Parathyroid adenoma (tissue), 2 donors: Measurements from ENCODE around the gene TDP1.

Experiments
- H2AFZ ChIP-seq: fragments of 300-600 bp; sonication (generic); one replicate; pipeline ENCODE4 v1.7.0; 2017; ENCODE audit warnings: antibody characterized with exemption, mild to moderate bottlenecking
- H3K27ac ChIP-seq: fragments of 300-600 bp; sonication (generic); one replicate; pipeline ENCODE4 v1.7.0; 2017
- H3K27me3 ChIP-seq: fragments of 300-600 bp; sonication (generic); one replicate; pipeline ENCODE4 v1.7.0; 2017; ENCODE audit warnings: low read length; ENCODE audit not compliant: control insufficient read depth, insufficient read depth
- H3K36me3 ChIP-seq: fragments of 300-600 bp; sonication (generic); one replicate; pipeline ENCODE4 v1.7.0; 2017; ENCODE audit warnings: low read length; ENCODE audit not compliant: control insufficient read depth, insufficient read depth
- H3K4me1 ChIP-seq: fragments of 300-600 bp; sonication (generic); one replicate; pipeline ENCODE4 v1.7.0; 2017; ENCODE audit warnings: control low read depth
- H3K4me2 ChIP-seq: fragments of 300-600 bp; sonication (generic); one replicate; pipeline ENCODE4 v1.7.0; 2017; ENCODE audit warnings: low read length
- H3K4me3 ChIP-seq: fragments of 300-600 bp; sonication (generic); one replicate; pipeline ENCODE4 v1.7.0; 2017; ENCODE audit warnings: low read depth, low read length
- H3K79me2 ChIP-seq: fragments of 300-600 bp; sonication (generic); one replicate; pipeline ENCODE4 v1.7.0; 2017; ENCODE audit warnings: control low read depth
- H3K9ac ChIP-seq: fragments of 300-600 bp; sonication (generic); one replicate; pipeline ENCODE4 v1.7.0; 2017; ENCODE audit warnings: mild to moderate bottlenecking
- H3K9me3 ChIP-seq: fragments of 300-600 bp; sonication (generic); one replicate; pipeline ENCODE4 v1.7.0; 2017; ENCODE audit warnings: low read length; ENCODE audit not compliant: control insufficient read depth
- TF ChIP-seq, protein P1 (sequence below): fragments of 300-600 bp; sonication (generic); IDR thresholded peaks from one replicate; pipeline ENCODE4 v1.7.0; 2017; ENCODE audit warnings: antibody characterized with exemption, mild to moderate bottlenecking
- donor health status: primary hyperparathyroidism.

TDP1 gene

DNA sequence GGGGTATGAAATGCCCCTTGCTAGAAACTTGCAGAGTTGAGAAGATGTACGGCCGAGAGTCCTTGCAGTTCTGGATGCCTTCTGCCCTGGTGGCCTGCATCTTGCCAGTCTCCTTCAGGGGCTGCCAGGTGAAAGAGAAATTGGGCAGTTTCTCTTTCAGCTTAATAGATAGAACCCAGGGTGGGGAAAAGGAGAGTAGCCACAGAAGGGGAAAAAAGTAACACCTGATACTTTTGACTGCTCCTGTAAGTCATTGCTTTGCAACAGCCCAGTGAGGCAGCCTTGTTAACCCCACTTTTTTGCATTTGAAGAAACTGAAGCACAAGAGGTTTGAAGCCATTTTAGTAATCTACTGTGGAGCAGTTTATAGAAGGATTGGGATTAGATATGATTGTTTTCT, 27.6 kb downstream of the TDP1 start:
- Histone ChIP-seq H3K4me3 (no peak overlapping the region), H3K36me3 (no peaks in the 10 kb centered on the region)

DNA sequence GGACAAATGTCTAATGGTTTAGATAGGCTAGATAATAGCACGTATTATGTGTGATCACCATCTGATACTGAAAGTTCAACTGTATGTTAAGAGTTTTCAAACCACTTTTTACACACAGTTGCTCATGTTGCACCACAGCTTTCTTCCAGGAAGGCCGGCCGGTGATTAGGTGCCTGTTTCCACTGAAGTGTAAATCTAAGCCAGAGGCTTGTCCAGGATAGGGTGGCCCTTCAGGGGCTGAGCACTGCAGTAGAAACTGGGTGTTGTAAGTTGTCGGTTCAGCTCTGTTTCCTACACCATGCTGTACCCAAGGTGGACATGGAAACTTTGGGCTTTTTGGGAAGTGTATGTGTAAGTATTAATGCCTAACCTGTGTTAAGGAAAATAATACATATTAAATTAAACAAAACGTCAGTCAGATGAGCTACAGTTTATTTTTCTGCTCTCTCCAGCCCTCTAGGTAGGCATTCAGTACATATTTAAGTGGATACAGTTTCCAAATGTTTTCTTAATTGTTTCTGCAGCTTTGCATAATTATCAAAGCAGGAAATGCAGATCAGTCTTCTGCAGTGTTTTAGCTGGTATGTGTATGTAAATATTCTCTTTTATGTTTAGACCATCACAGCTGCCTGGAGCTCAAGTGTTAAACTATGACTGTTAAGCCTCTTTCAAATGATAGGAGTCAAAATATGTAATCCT, 30.9 kb downstream of the TDP1 start:
- Histone ChIP-seq H3K79me2 (no peaks in the 10 kb centered on the region), H3K36me3 (no peaks in the 10 kb centered on the region), H3K4me2 (no peak overlapping the region), H3K9ac (no peak overlapping the region), H2AFZ (no peak overlapping the region), H3K9me3 (no peaks in the 10 kb centered on the region), H3K27ac (no peak overlapping the region), H3K27me3 (no peaks in the 10 kb centered on the region), H3K4me3 (no peak overlapping the region), H3K4me1 (no peaks in the 10 kb centered on the region)
- TF ChIP-seq, protein P1, sequence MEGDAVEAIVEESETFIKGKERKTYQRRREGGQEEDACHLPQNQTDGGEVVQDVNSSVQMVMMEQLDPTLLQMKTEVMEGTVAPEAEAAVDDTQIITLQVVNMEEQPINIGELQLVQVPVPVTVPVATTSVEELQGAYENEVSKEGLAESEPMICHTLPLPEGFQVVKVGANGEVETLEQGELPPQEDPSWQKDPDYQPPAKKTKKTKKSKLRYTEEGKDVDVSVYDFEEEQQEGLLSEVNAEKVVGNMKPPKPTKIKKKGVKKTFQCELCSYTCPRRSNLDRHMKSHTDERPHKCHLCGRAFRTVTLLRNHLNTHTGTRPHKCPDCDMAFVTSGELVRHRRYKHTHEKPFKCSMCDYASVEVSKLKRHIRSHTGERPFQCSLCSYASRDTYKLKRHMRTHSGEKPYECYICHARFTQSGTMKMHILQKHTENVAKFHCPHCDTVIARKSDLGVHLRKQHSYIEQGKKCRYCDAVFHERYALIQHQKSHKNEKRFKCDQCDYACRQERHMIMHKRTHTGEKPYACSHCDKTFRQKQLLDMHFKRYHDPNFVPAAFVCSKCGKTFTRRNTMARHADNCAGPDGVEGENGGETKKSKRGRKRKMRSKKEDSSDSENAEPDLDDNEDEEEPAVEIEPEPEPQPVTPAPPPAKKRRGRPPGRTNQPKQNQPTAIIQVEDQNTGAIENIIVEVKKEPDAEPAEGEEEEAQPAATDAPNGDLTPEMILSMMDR: no peak

More for the DNA sequence above, 27.6 kb downstream of the TDP1 start:
- no peak overlapping the region for H3K27ac ChIP-seq
- no peaks in the 10 kb centered on the region for H3K4me1 ChIP-seq
- no peak overlapping the region for H2AFZ ChIP-seq
- H3K79me2 ChIP-seq: no peaks in the 10 kb centered on the region
- no peak overlapping the region for H3K9ac ChIP-seq
- H3K4me2 ChIP-seq: no peak overlapping the region
- no peaks in the 10 kb centered on the region for H3K9me3 ChIP-seq
- TF ChIP-seq, protein P1: no peak
- H3K27me3 ChIP-seq: no peaks in the 10 kb centered on the region

DNA sequence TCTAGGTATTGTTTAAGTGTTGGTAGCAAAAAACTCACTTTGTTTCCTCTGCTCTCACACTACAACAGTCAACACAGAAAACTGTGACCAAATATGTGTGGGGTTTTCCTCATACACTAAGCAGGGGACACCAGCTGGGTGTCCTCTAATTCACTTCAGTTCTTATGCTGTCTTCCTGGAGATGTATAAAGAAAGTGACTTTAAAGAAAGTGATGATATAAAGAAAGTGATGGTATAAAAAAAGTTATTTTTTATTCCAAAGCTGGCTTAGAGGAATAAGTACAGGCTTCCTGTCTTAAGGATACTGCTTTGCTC, 31.4 kb downstream of the TDP1 start:
- H3K27ac ChIP-seq: no peak overlapping the region
- no peaks in the 10 kb centered on the region for H3K27me3 ChIP-seq
- H3K4me2 ChIP-seq: no peak overlapping the region
- no peaks in the 10 kb centered on the region for H3K36me3 ChIP-seq
- H3K79me2 ChIP-seq: no peaks in the 10 kb centered on the region
- no peak overlapping the region for H3K9ac ChIP-seq
- H2AFZ ChIP-seq: no peak overlapping the region
- H3K4me3 ChIP-seq: no peak overlapping the region
- TF ChIP-seq, protein P1: no peak
- H3K9me3 ChIP-seq: no peaks in the 10 kb centered on the region
- no peaks in the 10 kb centered on the region for H3K4me1 ChIP-seq

DNA sequence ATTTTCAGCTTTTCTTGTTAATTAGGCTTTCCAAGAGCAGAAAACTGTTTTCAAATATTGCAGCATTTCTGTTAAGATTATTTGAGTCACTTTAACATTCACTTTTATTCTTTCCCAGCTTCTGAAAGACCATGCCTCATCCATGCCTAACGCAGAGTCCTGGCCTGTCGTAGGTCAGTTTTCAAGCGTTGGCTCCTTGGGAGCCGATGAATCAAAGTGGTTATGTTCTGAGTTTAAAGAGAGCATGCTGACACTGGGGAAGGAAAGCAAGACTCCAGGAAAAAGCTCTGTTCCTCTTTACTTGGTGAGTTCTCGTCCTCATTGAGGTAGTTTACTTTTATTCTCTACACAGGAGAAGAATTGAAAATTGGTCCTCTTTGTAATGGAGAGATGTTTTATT, 33.1 kb downstream of the TDP1 start:
- Histone ChIP-seq H3K27me3 (no peaks in the 10 kb centered on the region), H3K9ac (no peak overlapping the region), H3K4me2 (no peak overlapping the region), H2AFZ (no peak overlapping the region), H3K4me1 (no peaks in the 10 kb centered on the region), H3K27ac (no peak overlapping the region), H3K36me3 (no peaks in the 10 kb centered on the region), H3K79me2 (no peaks in the 10 kb centered on the region), H3K9me3 (no peaks in the 10 kb centered on the region), H3K4me3 (no peak overlapping the region)
- TF ChIP-seq, protein P1: no peak

DNA sequence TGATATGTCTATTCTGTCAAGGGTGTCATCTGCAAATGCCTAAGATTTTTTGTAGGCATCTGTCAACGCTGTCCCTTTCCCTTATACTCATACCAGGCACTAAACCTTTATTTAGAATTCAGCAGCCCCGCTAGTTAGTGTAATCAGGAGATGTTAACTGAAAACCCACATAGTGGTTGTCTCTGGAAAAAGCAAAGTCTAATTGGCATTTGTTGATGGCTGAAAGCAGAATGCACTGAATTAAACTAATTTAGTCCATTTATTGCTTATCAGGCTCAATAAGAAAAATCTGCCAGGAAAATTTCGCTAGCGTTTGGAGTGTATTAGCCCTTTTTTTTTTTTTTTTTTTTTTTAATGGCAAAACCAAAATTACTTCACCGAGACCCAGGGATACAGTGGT, 34.5 kb downstream of the TDP1 start:
- no peaks in the 10 kb centered on the region for H3K4me1 ChIP-seq
- no peaks in the 10 kb centered on the region for H3K27me3 ChIP-seq
- no peak overlapping the region for H3K4me3 ChIP-seq
- H3K4me2 ChIP-seq: no peak overlapping the region
- H3K9ac ChIP-seq: no peak overlapping the region
- no peaks in the 10 kb centered on the region for H3K79me2 ChIP-seq
- no peak overlapping the region for H3K27ac ChIP-seq
- no peaks in the 10 kb centered on the region for H3K9me3 ChIP-seq
- H2AFZ ChIP-seq: no peak overlapping the region
- no peaks in the 10 kb centered on the region for H3K36me3 ChIP-seq
- TF ChIP-seq, protein P1: no peak
